Chondrocyte (in vitro differentiated cells): ENCODE data around the gene SDS. TPM values are rescaled to one million over a fixed set of nuclear protein-coding genes. Genes with fewer than 3 reads are reported as not detected.
A peak's percentile ranks its signal among the peaks of the same experiment; 100 is the strongest.
"Not testable (repeated sequence)": the region's sequence is repeated elsewhere in the genome, so short reads cannot be mapped to it uniquely, and the experiment has no call there.

Experiments used
- DNase-seq: peaks from one replicate; pipeline ENCODE4 v3.0.0; 2021; ENCODE audit warnings: mixed read lengths, low spot score
- H3K27ac Mint-ChIP-seq: one replicate; pipeline ENCODE4 v1.8.0; 2021; ENCODE audit warnings: mild to moderate bottlenecking, moderate library complexity, mixed read lengths; ENCODE audit not compliant: unreplicated experiment
- H3K27me3 Mint-ChIP-seq: 2 replicates; pipeline ENCODE4 v1.8.0; 2021; ENCODE audit warnings: low read depth, mixed read lengths
- H3K36me3 Mint-ChIP-seq: 2 replicates; pipeline ENCODE4 v1.8.0; 2021; ENCODE audit warnings: low read depth, mixed read lengths
- H3K4me1 Mint-ChIP-seq: 2 replicates; pipeline ENCODE4 v1.8.0; 2021; ENCODE audit warnings: low read depth, mild to moderate bottlenecking, mixed read lengths
- H3K4me3 Mint-ChIP-seq: one replicate; pipeline ENCODE4 v1.8.0; 2021; ENCODE audit warnings: mild to moderate bottlenecking, moderate library complexity, mixed read lengths; ENCODE audit not compliant: unreplicated experiment
- H3K9me3 Mint-ChIP-seq: 2 replicates; pipeline ENCODE4 v1.8.0; 2021; ENCODE audit warnings: low read depth, mixed read lengths
- CTCF ChIP-seq: fragments of 200-600 bp; sonication (generic); IDR thresholded peaks from 2 replicates; pipeline ENCODE4 v1.5.0; 2021; ENCODE audit warnings: antibody characterized with exemption, mild to moderate bottlenecking, moderate library complexity
- total RNA-seq: library from RNA; stranded (reverse); gene quantifications from 3 replicates; pipeline ENCODE4 v1.2.1, GENCODE V29; 2021

Gene SDS
- total RNA-seq, 1 donor from 2014 or later = not detected

GRCh38 chr12:113361574-113362370 lies 41.9 kb downstream of the SDS start:
- peaks cover 20% of the 10 kb centered on the region for H3K4me1 Mint-ChIP-seq
- TF ChIP-seq CTCF = no peak
- H3K36me3 Mint-ChIP-seq = peaks cover 2% of the 10 kb centered on the region
- no peak overlapping the region for H3K4me3 Mint-ChIP-seq
- no peak for DNase-seq
- no peaks in the 10 kb centered on the region for H3K9me3 Mint-ChIP-seq
- no peaks in the 10 kb centered on the region for H3K27me3 Mint-ChIP-seq
- H3K27ac Mint-ChIP-seq = no peak overlapping the region

- Mint-ChIP-seq H3K27me3 (no peaks in the 10 kb centered on the region), H3K27ac (no peak overlapping the region)
Measured at GRCh38 chr12:113359939-113360748, 43.5 kb downstream of the SDS start.

GRCh38 chr12:113359133-113359938 lies 44.4 kb downstream of the SDS start:
- peaks cover 2% of the 10 kb centered on the region for H3K36me3 Mint-ChIP-seq
- TF ChIP-seq CTCF = no peak
- peaks cover 18% of the 10 kb centered on the region for H3K4me1 Mint-ChIP-seq
- DNase-seq = no peak
- H3K27ac Mint-ChIP-seq = peak overlapping the region; percentile 84
- no peaks in the 10 kb centered on the region for H3K9me3 Mint-ChIP-seq
- peak overlapping the region; percentile 84 for H3K4me3 Mint-ChIP-seq
- no peaks in the 10 kb centered on the region for H3K27me3 Mint-ChIP-seq

More at GRCh38 chr12:113359939-113360748, 43.5 kb downstream of the SDS start:
- peak; percentile 55 for TF ChIP-seq CTCF
- Mint-ChIP-seq H3K36me3 (peaks cover 2% of the 10 kb centered on the region), H3K4me3 (peak overlapping the region; percentile 84), H3K4me1 (peaks cover 18% of the 10 kb centered on the region), H3K9me3 (no peaks in the 10 kb centered on the region)
- no peak for DNase-seq

GRCh38 chr12:113358381-113359132 lies 45.1 kb downstream of the SDS start, which contains the start of gene PLBD2:
PLBD2 (plus strand) TSS chr12:113358587; CDS start chr12:113358601, 14 bp downstream.
- Mint-ChIP-seq H3K27me3 (no peaks in the 10 kb centered on the region), H3K27ac (peak within 1 kb of the TSS; percentile 84), H3K4me1 (peaks cover 18% of the 10 kb centered on the region), H3K9me3 (no peaks in the 10 kb centered on the region), H3K36me3 (no peaks in the 10 kb centered on the region), H3K4me3 (peak within 1 kb of the TSS; percentile 84)
- DNase-seq = no peak
- TF ChIP-seq CTCF = peak; percentile 47

GRCh38 chr12:113354192-113354591 lies 49.5 kb downstream of the SDS start:
- not testable (repeated sequence) for H3K4me3 Mint-ChIP-seq, H3K36me3 Mint-ChIP-seq, H3K27me3 Mint-ChIP-seq, H3K4me1 Mint-ChIP-seq, DNase-seq, H3K9me3 Mint-ChIP-seq, H3K27ac Mint-ChIP-seq
